ENCODE results near the gene ITPKB.

ITPKB gene

GRCh38 chr1:226688056-226688748, 50.9 kb downstream of the ITPKB start:
- no peak for DNase-seq (ENCODE audit: extremely low read depth in 1 of 2, low read depth in 1 of 2)

- peak in 1 of 2 donors; percentile 30 for DNase-seq (ENCODE audit: extremely low read depth in 1 of 2, low read depth in 1 of 2)
These were observed 51.7 kb downstream of the ITPKB start for GRCh38 chr1:226687426-226687825.

GRCh38 chr1:226686440-226687425, 52.3 kb downstream of the ITPKB start:
- no peak for DNase-seq (ENCODE audit: extremely low read depth in 1 of 2, low read depth in 1 of 2)

GRCh38 chr1:226685196-226685820, 53.8 kb downstream of the ITPKB start:
- DNase-seq (ENCODE audit: extremely low read depth in 1 of 2, low read depth in 1 of 2), result no peak

GRCh38 chr1:226684026-226684425, 55.1 kb downstream of the ITPKB start:
- DNase-seq (ENCODE audit: extremely low read depth in 1 of 2, low read depth in 1 of 2), result no peak

GRCh38 chr1:226682871-226683814, 55.9 kb downstream of the ITPKB start:
- DNase-seq (ENCODE audit: extremely low read depth in 1 of 2, low read depth in 1 of 2), result no peak

- no peak for DNase-seq (ENCODE audit: extremely low read depth in 1 of 2, low read depth in 1 of 2)
These were observed 57.2 kb downstream of the ITPKB start for GRCh38 chr1:226681652-226682493.

GRCh38 chr1:226680653-226681052, 58.4 kb downstream of the ITPKB start:
- DNase-seq (ENCODE audit: extremely low read depth in 1 of 2, low read depth in 1 of 2), result no peak

- DNase-seq (ENCODE audit: extremely low read depth in 1 of 2, low read depth in 1 of 2), result peak; percentile 71 to 73
These were observed 59.1 kb downstream of the ITPKB start for GRCh38 chr1:226679853-226680516.

GRCh38 chr1:226679262-226679661, 59.8 kb downstream of the ITPKB start:
- DNase-seq (ENCODE audit: extremely low read depth in 1 of 2, low read depth in 1 of 2), result no peak

- no peak for DNase-seq (ENCODE audit: extremely low read depth in 1 of 2, low read depth in 1 of 2)
These were observed 60.4 kb downstream of the ITPKB start for GRCh38 chr1:226678701-226679100.

- DNase-seq (ENCODE audit: extremely low read depth in 1 of 2, low read depth in 1 of 2), result no peak
These were observed 60.8 kb downstream of the ITPKB start for GRCh38 chr1:226678251-226678650.

GRCh38 chr1:226677027-226678020, 61.8 kb downstream of the ITPKB start:
- peak in 1 of 2 donors; percentile 55 for DNase-seq (ENCODE audit: extremely low read depth in 1 of 2, low read depth in 1 of 2)

GRCh38 chr1:226676381-226676780, 62.7 kb downstream of the ITPKB start:
- no peak for DNase-seq (ENCODE audit: extremely low read depth in 1 of 2, low read depth in 1 of 2)

GRCh38 chr1:226675715-226676357, 63.2 kb downstream of the ITPKB start:
- DNase-seq (ENCODE audit: extremely low read depth in 1 of 2, low read depth in 1 of 2), result no peak

- DNase-seq (ENCODE audit: extremely low read depth in 1 of 2, low read depth in 1 of 2), result peak; percentile 59 to 72
These were observed 64.0 kb downstream of the ITPKB start for GRCh38 chr1:226674892-226675714.

Measured in activated CD8-positive, alpha-beta memory T cell treated with anti-CD3 and anti-CD28 coated beads for 1 hour (primary cell).